ENCODE data around the gene NMU. TPM values are rescaled to one million over a fixed set of nuclear protein-coding genes. Genes with fewer than 3 reads are reported as not detected.

NMU gene
- total and polyA plus RNA-seq, 10 of the 15 experiments (the other 5 are each of a cell fraction or from before 2014, with no cell fraction given), result 0.33 TPM; not detected in 9

GRCh38 chr4:55611358-55612059 is 24.6 kb downstream of the NMU start:
- no peak for ATAC-seq
- no peak for DNase-seq (ENCODE audit: low read depth, low spot score)
- Histone ChIP-seq H3K4me3 (no peak overlapping the region), H3K4me1 (ENCODE audit: control insufficient read depth, insufficient read depth, low read length) (no peaks in the 10 kb centered on the region), H3K36me3 (ENCODE audit: control insufficient read depth in 2 of 2, insufficient read depth in 2 of 2, low read length in 1 of 2) (no peaks in the 10 kb centered on the region), H3K27ac (ENCODE audit: control insufficient read depth, insufficient read depth) (no peak overlapping the region), H3K27me3 (replicated peaks in 1 of 2; ENCODE audit: control insufficient read depth in 2 of 2, insufficient read depth in 2 of 2, low read length in 1 of 2) (peaks cover 0 to 3% of the 10 kb centered on the region in 2 experiments; a peak in 1 of 4 replicates), H3K9me3 (replicated peaks; ENCODE audit: control insufficient read depth, insufficient read depth, low read length) (no peaks in the 10 kb centered on the region), H3K4me2 (ENCODE audit: control insufficient read depth, insufficient read depth) (no peak overlapping the region), H2AFZ (ENCODE audit: control insufficient read depth, low read depth, low read length) (no peak overlapping the region), H3K79me2 (ENCODE audit: control insufficient read depth, insufficient read depth, low read length) (no peaks in the 10 kb centered on the region), H4K20me1 (ENCODE audit: control insufficient read depth, insufficient read depth) (no peaks in the 10 kb centered on the region), H3K9ac (ENCODE audit: control insufficient read depth, insufficient read depth, low read length) (no peak overlapping the region)
- ChIA-PET SMC1A (ENCODE audit: uncharacterized antibody, unreplicated experiment) (no interaction called here), POLR2A (no interaction called here), CTCF (interaction anchor here (0.8 kb wide), 1 partner anchor 68 kb away, joined by 3 read pairs; no protein-coding TSS in a partner anchor), RAD21 (ENCODE audit: unreplicated experiment) (no interaction called here)
- in situ Hi-C loops (cut with MboI), result no loop called here
- no peak for FAIRE-seq
- intact Hi-C loops (cut with micrococcal nuclease; ENCODE audit: unreplicated experiment), result no loop called here
- no peak for TF ChIP-seq MTA2 (IDR thresholded peaks at IDR 0.05; ENCODE audit: low read depth)
- TF ChIP-seq NR2C2 (IDR thresholded peaks at IDR 0.05; ENCODE audit: borderline replicate concordance, control insufficient read depth, insufficient read length, low read depth), result no peak
- TF ChIP-seq SMC3 (IDR thresholded peaks at IDR 0.05; ENCODE audit: borderline replicate concordance, low read length), result no peak
- TF ChIP-seq RBBP5 (conservative IDR thresholded peaks at IDR 0.05), result no peak
- TF ChIP-seq RELA (IDR thresholded peaks at IDR 0.05; ENCODE audit: borderline replicate concordance, partially characterized antibody), result no peak
- no peak for TF ChIP-seq SREBF2 (IDR thresholded peaks at IDR 0.05; ENCODE audit: low read length)
- TF ChIP-seq PAX8 (IDR thresholded peaks at IDR 0.05), result no peak
- TF ChIP-seq CREB1 (IDR thresholded peaks at IDR 0.05; ENCODE audit: low read depth), result no peak
- TF ChIP-seq FOS (IDR thresholded peaks at IDR 0.05; ENCODE audit: borderline replicate concordance, extremely low read depth, insufficient read length), result no peak
- no peak for TF ChIP-seq TBL1XR1 (IDR thresholded peaks at IDR 0.05; ENCODE audit: low read depth, low read length)
- no peak for TF ChIP-seq PML (IDR thresholded peaks at IDR 0.05; ENCODE audit: low read length)
- BruUV-seq (replicated peaks), result no TSS peak
- WGBS (ENCODE audit: insufficient coverage, insufficient replicate concordance, low lambda C conversion rate, missing lambda C conversion rate), result 54% methylated on average over 3 of the region's 3 CpGs

Measured in GM12878 (cell line).